ENCODE measurements around the gene TBXA2R.

The TBXA2R gene

DNA sequence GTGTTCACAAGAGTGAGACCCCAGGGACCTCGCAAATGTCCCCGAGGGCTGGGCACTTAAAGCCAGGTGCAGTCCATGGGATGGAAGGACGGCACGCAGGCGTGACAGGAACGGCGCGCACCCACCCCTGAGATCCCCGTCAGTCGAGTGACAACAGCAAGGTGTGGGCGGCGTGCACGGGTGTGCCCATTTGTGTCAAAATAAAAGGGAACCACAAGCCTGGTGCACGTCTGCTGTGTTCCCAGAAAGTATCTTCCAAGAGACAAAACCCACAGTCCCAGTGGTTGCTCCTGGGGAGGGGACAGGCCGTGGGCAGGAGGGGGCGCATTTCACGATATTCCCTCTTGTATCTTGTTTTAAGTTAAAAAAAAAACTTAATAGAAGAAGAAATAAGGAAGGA lies 35.6 kb upstream of the TBXA2R start:
- 0 out of 2 replicates have a peak, but pooled peaks cover 12% of the 10 kb centered on the region for H3K4me1 ChIP-seq
- 0 out of 2 replicates have a peak overlapping the region, but pooled peaks have one; percentile 9 for H3K4me2 ChIP-seq
- H3K4me3 ChIP-seq = no peak overlapping the region
- no peaks in the 10 kb centered on the region; the same call in 1 of the 2 replicates for H4K20me1 ChIP-seq
- H3K27me3 ChIP-seq = no peaks in the 10 kb centered on the region
- no peak overlapping the region for H3K27ac ChIP-seq
- TF ChIP-seq Cebpa-rat (IDR thresholded peaks at IDR 0.05) = no peak
- H3K36me3 ChIP-seq = peaks cover 88% of the 10 kb centered on the region
- H3K9me3 ChIP-seq = no peaks in the 10 kb centered on the region
- H3K9ac ChIP-seq = no peak overlapping the region

DNA sequence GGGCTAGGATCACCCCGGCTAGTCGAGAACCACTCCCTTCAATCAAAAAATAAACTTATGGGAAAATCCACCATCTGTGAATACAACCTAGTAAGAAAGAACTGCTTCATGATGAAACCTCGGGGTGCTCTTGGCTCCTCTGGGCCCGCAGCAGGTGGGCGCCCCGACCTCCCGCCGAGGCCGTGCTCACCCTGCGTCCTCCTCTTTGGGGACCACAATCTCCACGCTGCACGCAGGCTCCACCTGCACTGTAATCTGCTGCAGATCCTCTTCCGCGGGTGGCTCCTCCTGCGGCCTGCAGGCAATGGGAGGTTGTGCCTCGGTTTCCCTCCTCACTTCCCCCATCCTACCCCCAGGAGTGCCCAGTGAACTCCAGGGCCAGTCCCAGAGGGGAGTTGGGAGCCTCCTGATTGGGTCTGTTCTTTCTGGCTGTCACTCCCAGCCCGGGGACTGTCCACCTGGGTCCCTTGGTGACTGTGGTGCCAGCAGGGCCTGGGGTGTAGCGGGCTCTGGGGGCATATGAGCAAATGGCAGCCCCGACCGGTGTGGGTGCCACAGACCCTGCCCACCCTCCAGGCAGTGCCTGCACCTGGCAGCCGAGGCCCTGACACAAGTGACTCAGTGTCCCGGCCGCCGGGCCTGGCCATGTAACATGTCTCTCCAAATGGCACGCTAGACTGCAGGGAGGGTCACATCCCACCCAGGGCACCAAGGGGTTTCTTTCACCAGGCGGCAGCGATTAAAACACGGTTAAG lies 35.0 kb upstream of the TBXA2R start:
- Histone ChIP-seq H3K36me3 (peaks cover 90% of the 10 kb centered on the region), H3K4me2 (0 out of 2 replicates have a peak overlapping the region, but pooled peaks have one; percentile 9), H3K9me3 (no peaks in the 10 kb centered on the region), H3K27ac (no peak overlapping the region), H3K27me3 (no peaks in the 10 kb centered on the region), H3K9ac (no peak overlapping the region), H3K4me1 (peaks cover 18% of the 10 kb centered on the region; the same call in 1 of the 2 replicates), H3K4me3 (no peak overlapping the region), H4K20me1 (no peaks in the 10 kb centered on the region; the same call in 1 of the 2 replicates)
- TF ChIP-seq Cebpa-rat (IDR thresholded peaks at IDR 0.05) = no peak

DNA sequence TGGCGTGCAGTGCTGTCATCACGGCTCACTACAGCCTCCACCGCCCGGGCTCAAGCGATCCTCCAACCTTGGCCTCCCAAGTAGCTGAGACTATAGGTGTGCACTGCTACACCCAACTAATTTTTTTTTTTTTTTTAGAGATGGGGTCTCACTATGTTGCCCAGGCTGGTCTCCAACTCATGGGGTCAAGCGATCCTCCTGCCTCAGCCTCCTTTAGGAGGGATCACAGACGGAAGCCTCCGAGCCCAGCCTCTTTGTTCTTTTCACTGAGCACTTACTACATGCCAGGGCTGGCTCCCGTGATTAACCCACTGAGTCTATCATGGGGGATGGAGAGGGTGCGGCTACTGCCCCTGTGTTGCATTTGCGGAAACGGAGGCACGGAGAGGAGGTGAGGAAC lies 32.8 kb upstream of the TBXA2R start:
- peaks cover 21% of the 10 kb centered on the region; the same call in 1 of the 2 replicates for H3K4me1 ChIP-seq
- no peak overlapping the region for H3K27ac ChIP-seq
- no peaks in the 10 kb centered on the region for H4K20me1 ChIP-seq
- H3K36me3 ChIP-seq = peaks cover 77% of the 10 kb centered on the region
- H3K9ac ChIP-seq = no peak overlapping the region
- H3K27me3 ChIP-seq = no peaks in the 10 kb centered on the region
- H3K4me3 ChIP-seq = no peak overlapping the region
- TF ChIP-seq Cebpa-rat (IDR thresholded peaks at IDR 0.05) = no peak
- H3K9me3 ChIP-seq = no peaks in the 10 kb centered on the region
- H3K4me2 ChIP-seq = no peak overlapping the region

DNA sequence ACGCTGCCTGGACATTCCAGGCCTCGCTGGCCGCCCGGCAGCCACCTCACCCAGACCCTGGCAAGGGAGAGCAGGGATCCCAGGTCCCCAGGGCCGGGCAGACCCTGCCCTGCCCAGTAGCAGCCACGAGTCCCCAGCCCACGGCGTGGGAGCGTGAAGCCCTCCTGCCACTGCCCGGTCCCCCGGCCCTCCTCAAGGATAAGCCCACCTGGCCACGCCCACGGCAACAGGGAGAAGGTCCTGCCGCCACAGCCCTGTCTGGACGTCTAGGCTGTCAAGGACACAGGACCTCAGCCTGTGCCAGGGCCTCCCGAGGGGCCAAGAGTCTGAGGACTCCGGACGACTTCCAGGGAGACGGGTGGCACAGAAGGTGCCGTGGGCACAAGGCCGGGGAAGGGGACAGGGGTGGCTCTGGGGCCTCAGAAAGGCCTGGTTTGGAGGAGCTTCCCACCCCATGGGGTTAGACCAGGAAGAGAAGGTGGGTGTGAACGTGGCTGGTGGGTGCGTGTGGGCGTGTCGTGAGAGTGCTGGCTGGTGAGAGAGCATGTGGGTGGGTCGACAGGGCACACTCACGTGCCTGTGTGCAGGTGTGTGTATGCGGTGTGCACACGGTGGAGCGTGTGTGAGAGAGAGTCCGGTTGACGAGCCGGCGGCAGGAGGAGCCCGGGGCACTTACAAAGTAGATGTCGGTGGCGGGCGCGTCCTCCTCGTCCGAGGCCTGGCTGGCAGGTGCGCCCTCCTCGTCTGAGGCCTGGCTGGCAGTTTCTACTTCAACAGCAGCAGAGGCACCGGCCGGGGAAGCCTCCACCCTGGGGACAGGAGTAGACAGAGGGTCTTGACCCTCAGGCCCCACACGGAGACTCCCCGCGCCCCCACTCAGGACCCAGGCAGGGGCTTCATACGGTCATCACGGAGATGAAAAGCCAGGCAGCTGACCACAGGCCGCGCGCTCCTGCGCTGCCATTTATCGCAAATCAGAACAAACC lies 31.8 kb upstream of the TBXA2R start:
- no peak overlapping the region for H3K9ac ChIP-seq
- H3K27ac ChIP-seq = no peak overlapping the region
- H3K27me3 ChIP-seq = no peaks in the 10 kb centered on the region
- no peaks in the 10 kb centered on the region for H4K20me1 ChIP-seq
- no peaks in the 10 kb centered on the region for H3K9me3 ChIP-seq
- TF ChIP-seq Cebpa-rat (IDR thresholded peaks at IDR 0.05) = no peak
- peaks cover 21% of the 10 kb centered on the region; the same call in 1 of the 2 replicates for H3K4me1 ChIP-seq
- peaks cover 73% of the 10 kb centered on the region for H3K36me3 ChIP-seq
- H3K4me3 ChIP-seq = no peak overlapping the region
- H3K4me2 ChIP-seq = no peak overlapping the region

DNA sequence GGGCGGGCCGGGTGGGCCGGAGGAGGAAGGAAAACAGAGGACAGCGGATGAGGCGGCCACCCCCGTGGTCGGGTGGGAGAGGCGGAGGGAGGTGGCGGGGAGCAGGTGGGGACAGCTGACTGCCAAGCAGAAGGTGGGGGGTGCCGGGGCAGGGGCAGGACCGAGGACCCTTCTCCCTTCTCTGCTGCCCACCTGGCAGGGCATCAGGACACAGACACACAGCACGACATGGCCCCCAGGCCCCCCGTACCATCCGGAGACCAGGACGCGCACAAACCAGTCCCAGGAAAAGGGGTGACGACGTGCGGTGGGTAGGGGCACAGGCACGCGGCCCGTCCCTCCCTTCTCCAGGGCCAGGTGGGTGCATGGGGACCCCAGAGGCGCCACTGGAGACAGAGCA lies 30.9 kb upstream of the TBXA2R start:
- Histone ChIP-seq H3K4me2 (no peak overlapping the region), H3K9me3 (no peaks in the 10 kb centered on the region), H3K4me1 (peaks cover 20% of the 10 kb centered on the region; the same call in 1 of the 2 replicates), H3K36me3 (peaks cover 75% of the 10 kb centered on the region), H3K4me3 (no peak overlapping the region), H3K27ac (no peak overlapping the region), H3K9ac (no peak overlapping the region), H3K27me3 (no peaks in the 10 kb centered on the region), H4K20me1 (no peaks in the 10 kb centered on the region)
- no peak for TF ChIP-seq Cebpa-rat (IDR thresholded peaks at IDR 0.05)

DNA sequence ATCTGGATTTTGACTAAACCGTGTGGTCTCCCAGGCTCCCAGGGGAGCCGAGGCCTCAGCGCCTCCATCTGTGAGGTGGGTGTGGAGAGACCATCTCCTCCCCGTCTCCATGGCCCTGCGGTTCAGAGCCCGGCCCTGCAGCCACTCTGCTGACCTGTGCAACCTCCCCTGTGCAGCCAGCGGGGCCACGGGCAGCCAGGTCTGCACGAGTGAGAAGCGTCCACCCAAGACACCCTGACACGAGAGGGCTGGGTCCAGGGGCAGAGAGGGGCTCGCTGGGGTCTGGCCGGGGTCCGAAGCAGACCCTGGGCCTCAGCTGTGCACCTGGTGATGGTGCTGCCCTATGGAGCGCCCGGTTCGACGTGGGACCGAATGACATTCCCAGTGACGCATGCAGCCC lies 30.3 kb upstream of the TBXA2R start:
- H3K36me3 ChIP-seq = peaks cover 75% of the 10 kb centered on the region
- no peak for TF ChIP-seq Cebpa-rat (IDR thresholded peaks at IDR 0.05)

DNA sequence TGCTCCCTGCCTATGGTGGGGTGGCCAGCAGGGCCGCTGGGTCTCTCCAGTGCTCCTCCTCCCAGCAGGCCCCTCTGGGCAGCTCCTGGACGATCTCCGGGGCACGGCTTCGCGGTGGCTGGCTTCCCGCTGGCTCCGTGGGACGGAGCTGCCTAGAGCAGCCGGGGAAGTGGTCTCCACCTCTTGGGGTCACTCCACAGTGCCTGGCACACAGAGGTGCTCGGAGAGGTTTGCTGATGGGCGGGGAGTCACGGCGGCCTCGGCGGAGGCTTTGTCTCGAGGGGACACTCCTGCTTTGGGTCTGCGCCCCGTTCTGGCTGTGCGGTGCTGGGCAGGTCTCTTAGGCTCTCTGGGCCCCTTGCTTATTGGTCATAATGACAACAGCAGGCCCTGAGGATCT lies 29.8 kb upstream of the TBXA2R start:
- peaks cover 10% of the 10 kb centered on the region; the same call in 1 of the 2 replicates for H3K4me1 ChIP-seq
- H3K27me3 ChIP-seq = no peaks in the 10 kb centered on the region
- no peak overlapping the region for H3K9ac ChIP-seq
- H3K9me3 ChIP-seq = no peaks in the 10 kb centered on the region
- H3K4me2 ChIP-seq = no peak overlapping the region
- 0 out of 2 replicates have a peak, but pooled peaks cover 8% of the 10 kb centered on the region for H4K20me1 ChIP-seq
- H3K27ac ChIP-seq = no peak overlapping the region
- H3K36me3 ChIP-seq = peaks cover 75% of the 10 kb centered on the region
- TF ChIP-seq Cebpa-rat (IDR thresholded peaks at IDR 0.05) = no peak
- no peak overlapping the region for H3K4me3 ChIP-seq

More for the DNA sequence above, 30.3 kb upstream of the TBXA2R start:
- Histone ChIP-seq H3K4me2 (no peak overlapping the region), H3K4me1 (peaks cover 14% of the 10 kb centered on the region; the same call in 1 of the 2 replicates), H3K27me3 (no peaks in the 10 kb centered on the region), H3K27ac (no peak overlapping the region), H3K9ac (no peak overlapping the region), H4K20me1 (0 out of 2 replicates have a peak, but pooled peaks cover 4% of the 10 kb centered on the region), H3K4me3 (no peak overlapping the region), H3K9me3 (no peaks in the 10 kb centered on the region)

DNA sequence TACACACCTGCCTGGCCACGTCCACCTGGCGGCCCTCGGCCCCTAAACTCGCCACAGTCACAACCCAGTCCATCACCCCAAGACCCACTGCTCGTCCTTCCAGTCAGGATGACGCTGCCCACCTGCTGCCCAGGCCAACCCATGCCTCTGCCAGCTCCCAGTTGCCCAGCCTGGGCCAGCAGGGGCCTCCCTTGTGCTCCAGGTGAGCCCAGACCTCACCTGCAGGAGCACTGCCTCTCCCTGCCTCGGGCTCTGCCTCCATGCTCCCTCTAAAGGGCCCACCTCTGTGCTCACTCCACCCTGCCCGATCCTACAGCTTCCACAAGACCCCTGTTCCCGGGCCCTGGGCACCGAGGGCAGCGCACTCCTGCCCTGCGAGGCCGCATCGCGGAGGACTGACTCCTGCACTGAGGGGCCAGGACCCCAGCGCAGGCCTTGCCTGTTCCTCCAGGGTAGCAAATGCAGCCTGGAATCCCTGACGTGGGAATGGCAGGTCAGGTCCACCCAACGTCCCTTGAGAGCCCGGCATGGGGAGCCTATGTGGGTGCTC lies 27.9 kb upstream of the TBXA2R start:
- Histone ChIP-seq H3K27ac (no peak overlapping the region), H3K36me3 (peaks cover 73% of the 10 kb centered on the region), H3K4me3 (no peak overlapping the region), H3K9me3 (no peaks in the 10 kb centered on the region), H4K20me1 (0 out of 2 replicates have a peak, but pooled peaks cover 15% of the 10 kb centered on the region), H3K9ac (no peak overlapping the region), H3K4me2 (no peak overlapping the region), H3K27me3 (no peaks in the 10 kb centered on the region), H3K4me1 (peaks cover 20% of the 10 kb centered on the region; the same call in 1 of the 2 replicates)
- no peak for TF ChIP-seq Cebpa-rat (IDR thresholded peaks at IDR 0.05)

DNA sequence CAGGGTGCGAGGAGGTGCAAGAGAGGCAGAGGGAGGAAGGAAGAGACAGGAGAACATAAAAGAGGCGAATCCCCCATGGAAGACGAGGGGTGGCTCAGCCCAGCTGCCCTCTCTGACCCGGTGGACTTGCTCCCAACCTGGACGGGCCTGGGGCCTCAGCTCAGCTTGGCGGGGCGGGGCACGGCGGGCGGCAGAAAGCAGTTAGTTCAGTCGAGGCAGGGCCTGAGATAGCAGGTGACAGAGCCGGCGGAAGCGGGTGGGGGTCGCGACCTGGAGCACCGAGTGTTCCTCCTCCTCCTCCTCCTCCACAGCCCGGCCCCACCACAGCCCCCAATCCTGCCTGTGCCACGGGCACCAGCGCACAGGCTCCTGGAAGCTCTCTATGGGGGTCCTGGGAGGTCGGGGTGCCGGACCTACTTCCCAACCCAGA lies 26.9 kb upstream of the TBXA2R start:
- H3K4me2 ChIP-seq = no peak overlapping the region
- H3K9ac ChIP-seq = no peak overlapping the region
- H4K20me1 ChIP-seq = 0 out of 2 replicates have a peak, but pooled peaks cover 15% of the 10 kb centered on the region
- H3K4me1 ChIP-seq = peaks cover 20% of the 10 kb centered on the region; the same call in 1 of the 2 replicates
- peaks cover 63% of the 10 kb centered on the region for H3K36me3 ChIP-seq
- no peaks in the 10 kb centered on the region for H3K9me3 ChIP-seq
- no peaks in the 10 kb centered on the region for H3K27me3 ChIP-seq
- no peak overlapping the region for H3K4me3 ChIP-seq
- H3K27ac ChIP-seq = no peak overlapping the region
- no peak for TF ChIP-seq Cebpa-rat (IDR thresholded peaks at IDR 0.05)

Data from BLaER1 (cell line).